ENCODE measurements around the gene MARCHF2.

MARCHF2 gene

GRCh38 chr19:8445488-8446001 is 32.4 kb downstream of the MARCHF2 start:
- Histone ChIP-seq H3K36me3 (ENCODE audit: insufficient read depth) (no peaks in the 10 kb centered on the region), H3K4me1 (ENCODE audit: low read depth, poor library complexity, severe bottlenecking) (peaks cover 42% of the 10 kb centered on the region), H3K9ac (peak overlapping the region; percentile 98), H3K4me3 (IDR thresholded peaks at IDR 0.05; ENCODE audit: insufficient read depth, low read depth, low read length) (no peak overlapping the region), H3K27me3 (ENCODE audit: insufficient read depth, low read depth) (no peaks in the 10 kb centered on the region), H4K20me1 (ENCODE audit: insufficient read depth) (peaks cover 44% of the 10 kb centered on the region), H3K4me2 (peak overlapping the region; percentile 87), H2AFZ (ENCODE audit: low read depth) (peak overlapping the region; percentile 38), H3K79me2 (ENCODE audit: insufficient read depth, low read depth) (peaks cover 55% of the 10 kb centered on the region), H3K27ac (peak overlapping the region; percentile 83)
- TF ChIP-seq, protein P1, sequence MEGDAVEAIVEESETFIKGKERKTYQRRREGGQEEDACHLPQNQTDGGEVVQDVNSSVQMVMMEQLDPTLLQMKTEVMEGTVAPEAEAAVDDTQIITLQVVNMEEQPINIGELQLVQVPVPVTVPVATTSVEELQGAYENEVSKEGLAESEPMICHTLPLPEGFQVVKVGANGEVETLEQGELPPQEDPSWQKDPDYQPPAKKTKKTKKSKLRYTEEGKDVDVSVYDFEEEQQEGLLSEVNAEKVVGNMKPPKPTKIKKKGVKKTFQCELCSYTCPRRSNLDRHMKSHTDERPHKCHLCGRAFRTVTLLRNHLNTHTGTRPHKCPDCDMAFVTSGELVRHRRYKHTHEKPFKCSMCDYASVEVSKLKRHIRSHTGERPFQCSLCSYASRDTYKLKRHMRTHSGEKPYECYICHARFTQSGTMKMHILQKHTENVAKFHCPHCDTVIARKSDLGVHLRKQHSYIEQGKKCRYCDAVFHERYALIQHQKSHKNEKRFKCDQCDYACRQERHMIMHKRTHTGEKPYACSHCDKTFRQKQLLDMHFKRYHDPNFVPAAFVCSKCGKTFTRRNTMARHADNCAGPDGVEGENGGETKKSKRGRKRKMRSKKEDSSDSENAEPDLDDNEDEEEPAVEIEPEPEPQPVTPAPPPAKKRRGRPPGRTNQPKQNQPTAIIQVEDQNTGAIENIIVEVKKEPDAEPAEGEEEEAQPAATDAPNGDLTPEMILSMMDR (conservative IDR thresholded peaks at IDR 0.05; ENCODE audit: low read depth, low read length): no peak

GRCh38 chr19:8446061-8446709 is 33.1 kb downstream of the MARCHF2 start:
- Histone ChIP-seq H3K79me2 (ENCODE audit: insufficient read depth, low read depth) (peaks cover 62% of the 10 kb centered on the region), H3K4me1 (ENCODE audit: low read depth, poor library complexity, severe bottlenecking) (peaks cover 48% of the 10 kb centered on the region), H3K36me3 (ENCODE audit: insufficient read depth) (no peaks in the 10 kb centered on the region), H3K4me2 (peak overlapping the region; percentile 87), H3K27ac (no peak overlapping the region), H3K9ac (peak overlapping the region; percentile 98; the same call in 1 of the 2 replicates), H4K20me1 (ENCODE audit: insufficient read depth) (peaks cover 49% of the 10 kb centered on the region), H3K27me3 (ENCODE audit: insufficient read depth, low read depth) (no peaks in the 10 kb centered on the region), H2AFZ (ENCODE audit: low read depth) (no peak overlapping the region), H3K4me3 (IDR thresholded peaks at IDR 0.05; ENCODE audit: insufficient read depth, low read depth, low read length) (no peak overlapping the region)
- TF ChIP-seq, protein P1 (conservative IDR thresholded peaks at IDR 0.05; ENCODE audit: low read depth, low read length): no peak

GRCh38 chr19:8449830-8450229 is 36.7 kb downstream of the MARCHF2 start:
- H3K4me1 ChIP-seq (ENCODE audit: low read depth, poor library complexity, severe bottlenecking): peaks cover 72% of the 10 kb centered on the region

DNA sequence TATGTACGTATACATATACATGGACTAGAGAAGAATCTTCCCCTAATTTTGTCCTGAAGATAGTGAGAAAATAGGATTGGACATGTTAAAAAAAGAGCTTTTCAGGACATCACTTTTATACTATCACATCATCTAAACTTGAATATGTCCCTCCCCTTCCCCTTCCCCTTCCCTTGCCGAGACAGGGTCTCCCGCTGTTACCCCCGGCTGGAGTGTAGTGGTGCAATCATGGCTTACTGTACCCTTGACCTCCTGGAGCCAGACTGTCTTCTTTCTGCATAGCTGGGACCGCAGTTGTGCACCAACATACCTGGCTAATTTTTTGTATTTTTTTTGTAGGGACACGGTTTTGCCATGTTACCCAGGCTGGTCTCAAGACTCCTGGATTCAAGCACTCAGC is 38.3 kb downstream of the MARCHF2 start:
- H3K9ac ChIP-seq: no peak overlapping the region
- no peak overlapping the region; the same call in 1 of the 2 replicates for H3K4me2 ChIP-seq
- H3K27ac ChIP-seq: no peak overlapping the region

More at GRCh38 chr19:8449830-8450229, 36.7 kb downstream of the MARCHF2 start:
- TF ChIP-seq, protein P1 (conservative IDR thresholded peaks at IDR 0.05; ENCODE audit: low read depth, low read length): no peak
- no peak overlapping the region for H3K4me2 ChIP-seq
- no peak overlapping the region for H2AFZ ChIP-seq (ENCODE audit: low read depth)
- H3K4me3 ChIP-seq (IDR thresholded peaks at IDR 0.05; ENCODE audit: insufficient read depth, low read depth, low read length): no peak overlapping the region
- H3K79me2 ChIP-seq (ENCODE audit: insufficient read depth, low read depth): peaks cover 98% of the 10 kb centered on the region
- no peaks in the 10 kb centered on the region for H3K27me3 ChIP-seq (ENCODE audit: insufficient read depth, low read depth)
- H3K36me3 ChIP-seq (ENCODE audit: insufficient read depth): no peaks in the 10 kb centered on the region
- H3K9ac ChIP-seq: no peak overlapping the region
- H3K27ac ChIP-seq: no peak overlapping the region
- H4K20me1 ChIP-seq (ENCODE audit: insufficient read depth): peaks cover 86% of the 10 kb centered on the region

More for the DNA sequence above, 38.3 kb downstream of the MARCHF2 start:
- H3K36me3 ChIP-seq (ENCODE audit: insufficient read depth): peaks cover 2% of the 10 kb centered on the region; the same call in 1 of the 2 replicates
- H3K4me1 ChIP-seq (ENCODE audit: low read depth, poor library complexity, severe bottlenecking): peaks cover 65% of the 10 kb centered on the region
- no peaks in the 10 kb centered on the region for H3K27me3 ChIP-seq (ENCODE audit: insufficient read depth, low read depth)
- H4K20me1 ChIP-seq (ENCODE audit: insufficient read depth): peaks cover 93% of the 10 kb centered on the region
- no peak overlapping the region for H2AFZ ChIP-seq (ENCODE audit: low read depth)
- TF ChIP-seq, protein P1 (conservative IDR thresholded peaks at IDR 0.05; ENCODE audit: low read depth, low read length): no peak
- peaks cover 98% of the 10 kb centered on the region for H3K79me2 ChIP-seq (ENCODE audit: insufficient read depth, low read depth)
- H3K4me3 ChIP-seq (IDR thresholded peaks at IDR 0.05; ENCODE audit: insufficient read depth, low read depth, low read length): no peak overlapping the region

All from KMS-11 (cell line).